ENCODE measurements around the gene SEMA4D.

SEMA4D gene

GRCh38 chr9:89535461-89535860 is 37.5 kb upstream of the SEMA4D start:
- ATAC-seq (ENCODE audit: insufficient read depth, low read depth) = no peak

GRCh38 chr9:89534515-89535287 is 36.8 kb upstream of the SEMA4D start:
- TF ChIP-seq EZH2 (IDR thresholded peaks at IDR 0.05; ENCODE audit: borderline replicate concordance, low read depth, low read length, severe bottlenecking) = no peak
- TF ChIP-seq CTCF (IDR thresholded peaks at IDR 0.05; ENCODE audit: borderline replicate concordance, extremely low read depth, low read length, poor library complexity, severe bottlenecking) = no peak
- Histone ChIP-seq H3K27ac (ENCODE audit: low read length) (peak overlapping the region; percentile 94), H3K4me2 (ENCODE audit: insufficient read depth, low read length) (no peak overlapping the region), H3K9me3 (ENCODE audit: insufficient read depth, low read length, severe bottlenecking) (no peaks in the 10 kb centered on the region), H3K4me1 (ENCODE audit: insufficient read depth, low read length) (peaks cover 69% of the 10 kb centered on the region), H3K9ac (ENCODE audit: low read depth, low read length) (no peak overlapping the region), H4K20me1 (ENCODE audit: insufficient read depth, low read length) (no peaks in the 10 kb centered on the region), H3K27me3 (ENCODE audit: insufficient read depth, low read length, poor library complexity) (no peaks in the 10 kb centered on the region), H3K79me2 (ENCODE audit: insufficient read depth, low read length) (peaks cover 5% of the 10 kb centered on the region; the same call in 1 of the 2 replicates), H2AFZ (ENCODE audit: low read depth, low read length) (no peak overlapping the region), H3K36me3 (ENCODE audit: insufficient read depth, low read length) (no peaks in the 10 kb centered on the region), H3K4me3 (ENCODE audit: low read depth in 1 of 2, low read length in 2 of 2) (no peak overlapping the region)
- DNase-seq (no peak), ATAC-seq (ENCODE audit: insufficient read depth, low read depth) (no peak)

More at GRCh38 chr9:89535461-89535860, 37.5 kb upstream of the SEMA4D start:
- H3K4me1 ChIP-seq (ENCODE audit: insufficient read depth, low read length) = peaks cover 62% of the 10 kb centered on the region
- TF ChIP-seq EZH2 (IDR thresholded peaks at IDR 0.05; ENCODE audit: borderline replicate concordance, low read depth, low read length, severe bottlenecking) = no peak
- TF ChIP-seq CTCF (IDR thresholded peaks at IDR 0.05; ENCODE audit: borderline replicate concordance, extremely low read depth, low read length, poor library complexity, severe bottlenecking) = no peak
- no peak for DNase-seq
- peak overlapping the region; percentile 38; the same call in 1 of the 2 replicates for H3K4me2 ChIP-seq (ENCODE audit: insufficient read depth, low read length)
- H3K9me3 ChIP-seq (ENCODE audit: insufficient read depth, low read length, severe bottlenecking) = no peaks in the 10 kb centered on the region
- no peak overlapping the region for H3K4me3 ChIP-seq (ENCODE audit: low read depth in 1 of 2, low read length in 2 of 2)
- peaks cover 5% of the 10 kb centered on the region; the same call in 1 of the 2 replicates for H3K79me2 ChIP-seq (ENCODE audit: insufficient read depth, low read length)
- no peaks in the 10 kb centered on the region for H3K27me3 ChIP-seq (ENCODE audit: insufficient read depth, low read length, poor library complexity)
- H3K36me3 ChIP-seq (ENCODE audit: insufficient read depth, low read length) = no peaks in the 10 kb centered on the region
- H2AFZ ChIP-seq (ENCODE audit: low read depth, low read length) = 0 out of 2 replicates have a peak overlapping the region, but pooled peaks have one; percentile 19
- peak overlapping the region; percentile 54 for H3K9ac ChIP-seq (ENCODE audit: low read depth, low read length)
- H4K20me1 ChIP-seq (ENCODE audit: insufficient read depth, low read length) = no peaks in the 10 kb centered on the region
- H3K27ac ChIP-seq (ENCODE audit: low read length) = peak overlapping the region; percentile 94

GRCh38 chr9:89533411-89534095 is 35.6 kb upstream of the SEMA4D start:
- Histone ChIP-seq H2AFZ (ENCODE audit: low read depth, low read length) (no peak overlapping the region), H3K4me2 (ENCODE audit: insufficient read depth, low read length) (no peak overlapping the region), H3K36me3 (ENCODE audit: insufficient read depth, low read length) (no peaks in the 10 kb centered on the region), H3K9me3 (ENCODE audit: insufficient read depth, low read length, severe bottlenecking) (no peaks in the 10 kb centered on the region), H3K9ac (ENCODE audit: low read depth, low read length) (peak overlapping the region; percentile 22; the same call in 1 of the 2 replicates), H3K27ac (ENCODE audit: low read length) (peak overlapping the region; percentile 58), H4K20me1 (ENCODE audit: insufficient read depth, low read length) (no peaks in the 10 kb centered on the region), H3K4me1 (ENCODE audit: insufficient read depth, low read length) (peaks cover 81% of the 10 kb centered on the region), H3K4me3 (ENCODE audit: low read depth in 1 of 2, low read length in 2 of 2) (no peak overlapping the region), H3K79me2 (ENCODE audit: insufficient read depth, low read length) (0 out of 2 replicates have a peak, but pooled peaks cover 5% of the 10 kb centered on the region), H3K27me3 (ENCODE audit: insufficient read depth, low read length, poor library complexity) (no peaks in the 10 kb centered on the region)
- no peak for ATAC-seq (ENCODE audit: insufficient read depth, low read depth)
- TF ChIP-seq CTCF (IDR thresholded peaks at IDR 0.05; ENCODE audit: borderline replicate concordance, extremely low read depth, low read length, poor library complexity, severe bottlenecking) = no peak
- no peak for TF ChIP-seq EZH2 (IDR thresholded peaks at IDR 0.05; ENCODE audit: borderline replicate concordance, low read depth, low read length, severe bottlenecking)
- DNase-seq = no peak
